SJCRH30 (cell line): ENCODE measurements around the gene ARL14EP. TPM values are rescaled to one million over a fixed set of nuclear protein-coding genes. Genes with fewer than 3 reads are reported as not detected.

ENCODE experiments used
- DNase-seq, 2 experiments: peaks; one replicate each; pipeline ENCODE4 v3.0.0-alpha.2; 2015 to 2020
- H3K27ac ChIP-seq: fragments of 250-450 bp; sonication (Bioruptor Pico); 2 replicates; pipeline ENCODE4 v1.5.1; 2020; ENCODE audit warnings: mild to moderate bottlenecking, moderate library complexity
- H3K27me3 ChIP-seq: fragments of 250-450 bp; sonication (Bioruptor Pico); 2 replicates; pipeline ENCODE4 v1.5.1; 2020; ENCODE audit warnings: mild to moderate bottlenecking, moderate library complexity
- H3K36me3 ChIP-seq: fragments of 250-450 bp; sonication (Bioruptor Pico); 2 replicates; pipeline ENCODE4 v1.5.1; 2020; ENCODE audit warnings: mild to moderate bottlenecking, moderate library complexity
- H3K4me1 ChIP-seq: fragments of 250-450 bp; sonication (Bioruptor Pico); 2 replicates; pipeline ENCODE4 v1.5.1; 2020; ENCODE audit warnings: mild to moderate bottlenecking, moderate library complexity
- H3K4me3 ChIP-seq: fragments of 250-450 bp; sonication (Bioruptor Pico); 2 replicates; pipeline ENCODE4 v1.5.1; 2020; ENCODE audit warnings: mild to moderate bottlenecking, moderate library complexity
- H3K9me3 ChIP-seq: fragments of 250-450 bp; sonication (Bioruptor Pico); replicated peaks from 2 replicates; pipeline ENCODE4 v1.5.1; 2020; ENCODE audit warnings: mild to moderate bottlenecking, moderate library complexity
- total RNA-seq: library from RNA; depleted of rRNA; stranded (reverse); fragments of >200 nt; shearing (Covaris generic); gene quantifications from 2 replicates; pipeline ENCODE4 v1.2.3, GENCODE V29; 2014

The ARL14EP gene
- total RNA-seq, 1 experiment from 2014 or later: 30.8 TPM

- H3K9me3 ChIP-seq: peaks cover 3% of the 10 kb centered on the region; the same call in 1 of the 2 replicates
- no peak overlapping the region for H3K4me3 ChIP-seq
- H3K27me3 ChIP-seq: no peaks in the 10 kb centered on the region
- H3K27ac ChIP-seq: no peak overlapping the region
- H3K36me3 ChIP-seq: no peaks in the 10 kb centered on the region
- DNase-seq: no peak
- peaks cover 20% of the 10 kb centered on the region for H3K4me1 ChIP-seq
Observed at GRCh38 chr11:30313580-30313979, 9.3 kb upstream of the ARL14EP start.

DNA sequence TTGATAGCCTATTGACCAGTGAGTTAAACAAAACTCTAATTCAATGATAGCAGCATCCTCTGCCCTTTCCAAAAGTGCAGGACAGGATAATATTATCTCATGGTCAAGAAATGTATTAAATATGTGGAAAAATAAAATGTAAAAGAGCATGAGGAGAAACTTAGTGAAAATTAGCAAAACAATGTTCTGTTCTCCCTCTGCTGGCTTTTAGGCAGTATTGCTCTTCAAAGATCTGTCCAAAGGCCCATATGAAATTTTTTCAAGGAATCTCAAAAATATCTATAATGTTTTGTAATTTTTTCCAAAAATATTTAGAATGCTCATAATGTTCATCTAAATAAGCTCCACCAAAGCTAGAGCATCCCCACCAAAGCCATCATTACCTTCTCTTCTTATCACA, 8.3 kb upstream of the ARL14EP start:
- Histone ChIP-seq H3K27me3 (no peaks in the 10 kb centered on the region), H3K9me3 (peaks cover 3% of the 10 kb centered on the region; the same call in 1 of the 2 replicates), H3K27ac (no peak overlapping the region), H3K4me3 (no peak overlapping the region), H3K36me3 (no peaks in the 10 kb centered on the region), H3K4me1 (peaks cover 20% of the 10 kb centered on the region)
- peak in 1 of 2 experiments; percentile 28 for DNase-seq

DNA sequence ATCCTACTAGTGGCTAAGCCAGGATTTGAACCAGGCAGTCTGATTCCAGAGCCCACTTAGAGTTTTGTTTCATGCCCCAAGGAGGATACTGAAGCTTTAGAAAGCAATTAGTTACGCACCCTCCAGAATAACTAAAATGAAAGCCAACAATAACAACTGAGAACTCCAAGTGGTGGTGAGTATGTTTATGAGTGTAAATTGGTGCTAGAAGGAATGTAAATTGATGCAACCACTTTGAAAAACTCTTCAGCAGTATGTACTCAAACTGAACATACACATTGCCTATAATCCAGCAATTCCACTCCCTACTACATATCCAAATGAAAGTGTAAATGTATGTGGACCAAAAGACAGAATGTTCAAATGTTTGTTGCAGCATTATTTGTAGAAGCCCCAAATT, 6.7 kb upstream of the ARL14EP start:
- H3K27ac ChIP-seq: peak overlapping the region; percentile 3; the same call in 1 of the 2 replicates
- no peaks in the 10 kb centered on the region for H3K36me3 ChIP-seq
- no peak overlapping the region for H3K4me3 ChIP-seq
- peak; percentile 11 to 65 for DNase-seq
- peaks cover 20% of the 10 kb centered on the region for H3K4me1 ChIP-seq
- H3K27me3 ChIP-seq: no peaks in the 10 kb centered on the region
- no peaks in the 10 kb centered on the region for H3K9me3 ChIP-seq

GRCh38 chr11:30317030-30317429, 5.9 kb upstream of the ARL14EP start:
- peak in 1 of 2 experiments; percentile 24 for DNase-seq
- peak overlapping the region; percentile 3; the same call in 1 of the 2 replicates for H3K27ac ChIP-seq
- no peaks in the 10 kb centered on the region for H3K36me3 ChIP-seq
- H3K4me1 ChIP-seq: peaks cover 20% of the 10 kb centered on the region
- no peaks in the 10 kb centered on the region for H3K9me3 ChIP-seq
- H3K4me3 ChIP-seq: no peak overlapping the region
- no peaks in the 10 kb centered on the region for H3K27me3 ChIP-seq

DNA sequence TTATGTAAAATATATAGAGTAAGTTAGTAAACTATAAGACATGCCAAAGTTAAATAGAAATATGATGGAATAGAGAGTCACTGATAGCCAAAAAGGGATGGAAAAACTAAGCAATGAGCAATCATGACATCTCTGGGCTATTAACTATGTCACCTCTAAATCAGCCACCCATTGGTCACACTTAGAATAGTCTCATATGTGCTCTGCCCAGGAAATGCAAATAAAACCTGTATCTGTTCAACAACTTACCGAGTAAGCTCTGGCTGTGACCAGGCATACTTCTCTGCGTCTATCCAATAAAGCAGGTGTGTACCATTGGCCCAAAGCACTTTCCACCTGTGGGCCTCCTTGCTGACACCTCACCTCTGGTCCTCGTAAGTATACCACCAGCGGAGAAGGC, 1.6 kb upstream of the ARL14EP start:
- no peak for DNase-seq
- Histone ChIP-seq H3K27ac (no peak overlapping the region), H3K27me3 (no peaks in the 10 kb centered on the region), H3K9me3 (no peaks in the 10 kb centered on the region), H3K36me3 (no peaks in the 10 kb centered on the region), H3K4me3 (no peak overlapping the region), H3K4me1 (peaks cover 16% of the 10 kb centered on the region)

GRCh38 chr11:30322191-30322590, 713 bp upstream of the ARL14EP start:
- Histone ChIP-seq H3K36me3 (0 out of 2 replicates have a peak, but pooled peaks cover 2% of the 10 kb centered on the region), H3K27ac (peak overlapping the region; percentile 89; the same call in 1 of the 2 replicates), H3K27me3 (no peaks in the 10 kb centered on the region), H3K4me3 (peak overlapping the region; percentile 84), H3K4me1 (peaks cover 7% of the 10 kb centered on the region), H3K9me3 (no peaks in the 10 kb centered on the region)
- peak in 1 of 2 experiments; percentile 13 for DNase-seq

- peaks cover 4% of the 10 kb centered on the region for H3K36me3 ChIP-seq
- no peaks in the 10 kb centered on the region for H3K9me3 ChIP-seq
- no peak overlapping the region for H3K27ac ChIP-seq
- DNase-seq: no peak
- H3K4me1 ChIP-seq: peaks cover 6% of the 10 kb centered on the region
- H3K4me3 ChIP-seq: no peak overlapping the region
- no peaks in the 10 kb centered on the region for H3K27me3 ChIP-seq
Observed at GRCh38 chr11:30326114-30326778, 3.3 kb downstream of the ARL14EP start.

DNA sequence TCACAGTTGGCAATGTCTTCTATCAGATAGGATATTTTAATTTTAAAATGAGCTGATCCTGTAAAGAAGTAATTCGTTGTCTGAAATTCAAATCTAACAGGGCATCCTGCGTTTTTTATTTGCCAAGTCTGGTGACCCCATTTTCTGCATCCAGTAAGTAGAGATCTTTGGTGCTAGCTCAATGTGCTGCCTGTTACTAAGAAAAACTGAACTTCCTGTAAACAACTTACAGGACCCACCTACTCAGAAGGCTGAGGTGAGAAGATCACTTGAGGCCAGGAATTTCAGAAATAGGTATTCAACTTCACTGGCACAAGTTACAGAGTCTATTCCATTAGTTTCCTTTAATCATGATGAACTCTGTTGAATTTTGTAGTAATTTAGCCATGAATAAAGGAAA, 4.0 kb downstream of the ARL14EP start:
- no peak for DNase-seq
- Histone ChIP-seq H3K4me1 (peaks cover 6% of the 10 kb centered on the region), H3K27me3 (no peaks in the 10 kb centered on the region), H3K36me3 (peaks cover 10% of the 10 kb centered on the region), H3K9me3 (no peaks in the 10 kb centered on the region), H3K27ac (no peak overlapping the region), H3K4me3 (no peak overlapping the region)

- H3K36me3 ChIP-seq: peaks cover 26% of the 10 kb centered on the region
- DNase-seq: no peak
- no peaks in the 10 kb centered on the region for H3K27me3 ChIP-seq
- no peak overlapping the region for H3K4me3 ChIP-seq
- no peaks in the 10 kb centered on the region for H3K9me3 ChIP-seq
- peaks cover 3% of the 10 kb centered on the region; the same call in 1 of the 2 replicates for H3K4me1 ChIP-seq
- no peak overlapping the region for H3K27ac ChIP-seq
Observed at GRCh38 chr11:30328681-30329080, 5.8 kb downstream of the ARL14EP start.

DNA sequence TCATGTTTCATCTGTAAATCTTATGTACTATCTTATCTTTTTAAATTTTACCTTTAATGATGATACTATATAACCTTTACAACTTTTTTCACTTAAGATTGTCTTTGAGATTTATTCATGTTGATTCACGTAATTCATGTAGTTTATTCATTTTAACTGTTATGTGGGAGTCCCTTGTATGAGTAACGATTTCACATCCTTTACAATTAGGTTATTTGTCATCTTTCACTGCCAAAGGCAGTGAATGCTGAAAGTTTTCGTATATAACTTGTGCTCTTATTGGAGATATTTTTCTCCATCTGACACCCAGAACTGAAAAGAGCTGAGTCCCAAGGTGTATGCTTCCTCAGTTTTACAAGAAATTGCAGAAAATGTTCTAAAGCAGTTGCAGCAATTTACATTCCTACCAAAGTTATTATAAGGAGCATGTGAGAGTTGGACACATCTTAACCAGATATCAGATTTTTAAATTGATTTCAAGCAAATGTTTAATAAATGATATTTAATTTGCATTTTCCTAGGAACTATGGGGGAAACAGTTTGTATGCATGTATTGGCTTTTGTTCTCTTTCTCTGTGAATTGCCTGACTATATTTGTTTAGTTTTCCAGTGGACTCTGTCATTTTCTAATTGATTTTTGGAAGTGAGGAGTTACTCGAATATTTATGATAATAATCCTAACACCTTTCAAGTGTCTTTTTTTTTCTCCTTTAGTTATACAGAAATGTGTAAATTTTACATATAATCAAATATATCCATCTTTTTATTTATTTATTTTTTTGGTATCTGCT, 6.4 kb downstream of the ARL14EP start:
- Histone ChIP-seq H3K4me3 (no peak overlapping the region), H3K4me1 (peaks cover 2% of the 10 kb centered on the region; the same call in 1 of the 2 replicates), H3K27me3 (no peaks in the 10 kb centered on the region), H3K27ac (no peak overlapping the region), H3K36me3 (peaks cover 29% of the 10 kb centered on the region), H3K9me3 (no peaks in the 10 kb centered on the region)
- no peak for DNase-seq

DNA sequence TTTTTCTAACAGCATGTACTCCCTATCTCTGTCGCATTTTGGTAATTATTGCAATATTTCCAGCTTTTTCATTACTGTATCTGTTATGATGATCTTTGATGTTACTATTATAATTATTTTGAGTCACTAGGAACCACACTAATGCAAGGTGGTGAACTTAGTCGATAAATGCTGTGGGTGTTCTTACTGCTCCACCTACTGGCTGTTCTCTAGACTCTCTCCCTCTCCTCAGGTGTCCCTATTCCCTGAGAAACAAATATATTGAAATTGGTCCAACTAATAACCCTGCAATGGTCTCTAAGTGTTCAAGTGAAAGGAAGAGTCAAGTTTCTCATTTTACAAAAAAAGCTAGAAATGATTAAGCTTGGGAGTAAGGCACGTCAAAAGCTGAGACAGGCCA, 10.5 kb downstream of the ARL14EP start:
- Histone ChIP-seq H3K27me3 (no peaks in the 10 kb centered on the region), H3K9me3 (no peaks in the 10 kb centered on the region), H3K4me1 (no peaks in the 10 kb centered on the region), H3K36me3 (peaks cover 59% of the 10 kb centered on the region), H3K4me3 (no peak overlapping the region), H3K27ac (no peak overlapping the region)
- peak in 1 of 2 experiments; percentile 42 for DNase-seq

DNA sequence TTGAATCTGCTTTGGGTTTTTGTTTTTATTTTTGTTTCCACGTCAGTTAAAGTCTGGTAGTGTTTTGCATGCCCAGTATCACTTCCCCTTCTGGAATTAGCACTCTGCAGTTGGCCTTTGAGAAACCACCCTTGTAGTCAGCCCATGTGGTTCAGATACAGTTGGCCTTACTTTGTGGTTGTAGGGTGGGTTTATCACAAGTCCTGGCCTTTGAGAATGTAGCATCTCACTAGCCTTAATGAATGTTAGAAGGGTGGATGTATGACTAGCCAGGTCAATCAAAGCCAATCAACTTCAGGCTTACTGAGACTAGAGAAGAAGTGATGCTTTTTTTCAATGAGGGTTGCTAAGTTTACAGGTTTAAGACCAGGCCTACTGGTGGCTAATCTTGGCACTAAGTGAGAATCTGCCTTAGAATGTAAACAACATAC, 19.8 kb downstream of the ARL14EP start:
- no peak overlapping the region for H3K27ac ChIP-seq
- no peak for DNase-seq
- no peaks in the 10 kb centered on the region; the same call in 1 of the 2 replicates for H3K4me1 ChIP-seq
- H3K36me3 ChIP-seq: peaks cover 7% of the 10 kb centered on the region
- H3K9me3 ChIP-seq: no peaks in the 10 kb centered on the region
- H3K4me3 ChIP-seq: no peak overlapping the region
- no peaks in the 10 kb centered on the region for H3K27me3 ChIP-seq

DNA sequence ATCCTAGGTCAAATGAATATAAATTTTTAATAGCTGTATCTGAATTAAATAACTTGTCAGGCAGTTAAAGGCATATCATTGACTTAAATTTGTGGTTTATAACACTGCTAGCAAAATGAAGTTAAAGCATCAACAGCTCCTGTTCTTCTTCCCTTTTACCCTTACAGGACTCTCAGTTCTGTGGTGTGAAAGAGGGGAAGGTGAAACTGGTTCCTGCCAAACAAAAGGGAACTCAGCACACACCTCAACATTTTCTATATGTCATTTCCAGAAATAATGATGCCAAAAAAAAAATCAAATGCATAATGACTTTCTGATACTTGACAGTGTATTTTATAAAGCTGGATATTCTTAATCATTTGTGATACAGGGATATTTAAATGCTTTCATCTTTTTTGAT, 21.2 kb downstream of the ARL14EP start:
- Histone ChIP-seq H3K9me3 (no peaks in the 10 kb centered on the region), H3K4me1 (no peaks in the 10 kb centered on the region; the same call in 1 of the 2 replicates), H3K27me3 (no peaks in the 10 kb centered on the region), H3K36me3 (peaks cover 4% of the 10 kb centered on the region), H3K4me3 (no peak overlapping the region), H3K27ac (no peak overlapping the region)
- DNase-seq: no peak

- no peaks in the 10 kb centered on the region for H3K27me3 ChIP-seq
- H3K4me3 ChIP-seq: no peak overlapping the region
- no peaks in the 10 kb centered on the region; the same call in 1 of the 2 replicates for H3K4me1 ChIP-seq
- H3K27ac ChIP-seq: no peak overlapping the region
- no peaks in the 10 kb centered on the region; the same call in 1 of the 2 replicates for H3K36me3 ChIP-seq
- no peak for DNase-seq
- H3K9me3 ChIP-seq: no peaks in the 10 kb centered on the region
Observed at GRCh38 chr11:30345644-30346043, 22.7 kb downstream of the ARL14EP start.

DNA sequence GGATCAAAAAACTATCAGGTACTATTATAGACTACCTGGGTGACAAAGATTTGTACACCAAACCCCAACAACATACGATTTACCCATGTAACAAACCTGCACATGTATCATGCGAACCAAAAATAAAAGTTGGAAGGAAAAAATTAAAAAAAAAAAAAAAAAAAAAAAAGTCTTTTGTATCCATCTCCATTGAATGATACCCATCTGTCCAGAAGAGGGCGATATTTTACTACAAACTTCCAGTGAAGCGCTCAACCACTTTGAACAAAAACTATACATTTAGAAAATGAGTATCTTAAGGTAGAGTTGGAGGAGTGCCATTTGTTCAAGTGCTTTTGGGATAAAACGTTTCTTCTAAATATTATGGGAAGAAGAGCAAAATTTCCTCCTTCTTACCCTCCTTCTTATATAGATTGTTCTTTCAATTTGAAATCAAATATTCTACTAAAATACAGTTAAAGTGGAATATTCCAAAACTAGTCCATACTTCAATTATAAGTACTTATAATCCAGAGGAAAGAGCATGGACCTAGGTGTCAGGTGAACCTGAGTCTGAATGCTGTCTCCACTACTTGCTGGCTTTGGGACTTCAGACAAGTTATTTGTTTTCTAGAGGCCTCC, 23.3 kb downstream of the ARL14EP start:
- DNase-seq: peak; percentile 27 to 86
- Histone ChIP-seq H3K9me3 (no peaks in the 10 kb centered on the region), H3K27me3 (no peaks in the 10 kb centered on the region)

More for the DNA sequence above, 23.3 kb downstream of the ARL14EP start:
- Histone ChIP-seq H3K4me1 (no peaks in the 10 kb centered on the region; the same call in 1 of the 2 replicates), H3K27ac (no peak overlapping the region), H3K36me3 (no peaks in the 10 kb centered on the region), H3K4me3 (no peak overlapping the region)
